Measurements from ENCODE around the gene CAPN11.
"Not testable (repeated sequence)": the region's sequence is repeated elsewhere in the genome, so short reads cannot be mapped to it uniquely, and the experiment has no call there.

The CAPN11 gene

GRCh38 chr6:44190715-44191114 is 32.1 kb downstream of the CAPN11 start:
- Histone ChIP-seq H3K9ac (ENCODE audit: low read depth in 1 of 2, low read length in 2 of 2) (no peak overlapping the region), H3K27me3 (ENCODE audit: control insufficient read depth in 1 of 2, insufficient read depth in 2 of 2, low read length in 2 of 2) (no peaks in the 10 kb centered on the region), H3K36me3 (ENCODE audit: control insufficient read depth in 1 of 2, insufficient read depth in 2 of 2, low read length in 2 of 2) (no peaks in the 10 kb centered on the region)

GRCh38 chr6:44192428-44193041 is 33.9 kb downstream of the CAPN11 start:
- Histone ChIP-seq H3K36me3 (ENCODE audit: control insufficient read depth in 1 of 2, insufficient read depth in 2 of 2, low read length in 2 of 2) (no peaks in the 10 kb centered on the region), H3K9ac (ENCODE audit: low read depth in 1 of 2, low read length in 2 of 2) (no peak overlapping the region), H3K4me1 (ENCODE audit: control insufficient read depth in 1 of 2, insufficient read depth in 2 of 2, low read length in 2 of 2) (no peaks in the 10 kb centered on the region), H3K27me3 (ENCODE audit: control insufficient read depth in 1 of 2, insufficient read depth in 2 of 2, low read length in 2 of 2) (no peaks in the 10 kb centered on the region), H3K27ac (ENCODE audit: low read depth, low read length) (no peak overlapping the region), H3K4me3 (ENCODE audit: low read depth in 1 of 2, low read length in 2 of 2) (peak overlapping the region; percentile 54 to 61), H3K9me3 (ENCODE audit: control insufficient read depth in 1 of 2, low read length in 2 of 2) (no peaks in the 10 kb centered on the region)

More at GRCh38 chr6:44190715-44191114, 32.1 kb downstream of the CAPN11 start:
- no peaks in the 10 kb centered on the region for H3K4me1 ChIP-seq (ENCODE audit: control insufficient read depth in 1 of 2, insufficient read depth in 2 of 2, low read length in 2 of 2)
- no peak overlapping the region for H3K4me3 ChIP-seq (ENCODE audit: low read depth in 1 of 2, low read length in 2 of 2)
- no peaks in the 10 kb centered on the region for H3K9me3 ChIP-seq (ENCODE audit: control insufficient read depth in 1 of 2, low read length in 2 of 2)
- H3K27ac ChIP-seq (ENCODE audit: low read depth, low read length) = no peak overlapping the region

GRCh38 chr6:44193307-44193910 is 34.8 kb downstream of the CAPN11 start:
- H3K27me3 ChIP-seq (ENCODE audit: control insufficient read depth in 1 of 2, insufficient read depth in 2 of 2, low read length in 2 of 2) = no peaks in the 10 kb centered on the region
- H3K36me3 ChIP-seq (ENCODE audit: control insufficient read depth in 1 of 2, insufficient read depth in 2 of 2, low read length in 2 of 2) = no peaks in the 10 kb centered on the region
- H3K9me3 ChIP-seq (ENCODE audit: control insufficient read depth in 1 of 2, low read length in 2 of 2) = no peaks in the 10 kb centered on the region
- H3K4me3 ChIP-seq (ENCODE audit: low read depth in 1 of 2, low read length in 2 of 2) = no peak overlapping the region
- H3K4me1 ChIP-seq (ENCODE audit: control insufficient read depth in 1 of 2, insufficient read depth in 2 of 2, low read length in 2 of 2) = no peaks in the 10 kb centered on the region
- H3K9ac ChIP-seq (ENCODE audit: low read depth in 1 of 2, low read length in 2 of 2) = no peak overlapping the region
- H3K27ac ChIP-seq (ENCODE audit: low read depth, low read length) = no peak overlapping the region

GRCh38 chr6:44194326-44194725 is 35.7 kb downstream of the CAPN11 start:
- Histone ChIP-seq H3K27ac (ENCODE audit: low read depth, low read length) (no peak overlapping the region), H3K4me3 (ENCODE audit: low read depth in 1 of 2, low read length in 2 of 2) (no peak overlapping the region), H3K9ac (ENCODE audit: low read depth in 1 of 2, low read length in 2 of 2) (no peak overlapping the region), H3K36me3 (ENCODE audit: control insufficient read depth in 1 of 2, insufficient read depth in 2 of 2, low read length in 2 of 2) (no peaks in the 10 kb centered on the region), H3K27me3 (ENCODE audit: control insufficient read depth in 1 of 2, insufficient read depth in 2 of 2, low read length in 2 of 2) (no peaks in the 10 kb centered on the region), H3K9me3 (ENCODE audit: control insufficient read depth in 1 of 2, low read length in 2 of 2) (no peaks in the 10 kb centered on the region), H3K4me1 (ENCODE audit: control insufficient read depth in 1 of 2, insufficient read depth in 2 of 2, low read length in 2 of 2) (no peaks in the 10 kb centered on the region)

GRCh38 chr6:44196351-44196750 is 37.7 kb downstream of the CAPN11 start:
- H3K9me3 ChIP-seq (ENCODE audit: control insufficient read depth in 1 of 2, low read length in 2 of 2); H3K9ac ChIP-seq (ENCODE audit: low read depth in 1 of 2, low read length in 2 of 2); H3K27ac ChIP-seq (ENCODE audit: low read depth, low read length); H3K4me1 ChIP-seq (ENCODE audit: control insufficient read depth in 1 of 2, insufficient read depth in 2 of 2, low read length in 2 of 2); H3K4me3 ChIP-seq (ENCODE audit: low read depth in 1 of 2, low read length in 2 of 2); H3K27me3 ChIP-seq (ENCODE audit: control insufficient read depth in 1 of 2, insufficient read depth in 2 of 2, low read length in 2 of 2); H3K36me3 ChIP-seq (ENCODE audit: control insufficient read depth in 1 of 2, insufficient read depth in 2 of 2, low read length in 2 of 2): not testable (repeated sequence)

GRCh38 chr6:44198684-44199083 is 40.1 kb downstream of the CAPN11 start:
- Histone ChIP-seq H3K4me1 (ENCODE audit: control insufficient read depth in 1 of 2, insufficient read depth in 2 of 2, low read length in 2 of 2) (peaks cover 4 to 16% of the 10 kb centered on the region in 2 donors), H3K9me3 (ENCODE audit: control insufficient read depth in 1 of 2, low read length in 2 of 2) (no peaks in the 10 kb centered on the region), H3K4me3 (ENCODE audit: low read depth in 1 of 2, low read length in 2 of 2) (no peak overlapping the region), H3K36me3 (ENCODE audit: control insufficient read depth in 1 of 2, insufficient read depth in 2 of 2, low read length in 2 of 2) (no peaks in the 10 kb centered on the region), H3K9ac (ENCODE audit: low read depth in 1 of 2, low read length in 2 of 2) (no peak overlapping the region), H3K27ac (ENCODE audit: low read depth, low read length) (no peak overlapping the region), H3K27me3 (ENCODE audit: control insufficient read depth in 1 of 2, insufficient read depth in 2 of 2, low read length in 2 of 2) (no peaks in the 10 kb centered on the region)

- H3K27me3 ChIP-seq (ENCODE audit: control insufficient read depth in 1 of 2, insufficient read depth in 2 of 2, low read length in 2 of 2) = no peaks in the 10 kb centered on the region
- H3K9ac ChIP-seq (ENCODE audit: low read depth in 1 of 2, low read length in 2 of 2) = no peak overlapping the region
- H3K36me3 ChIP-seq (ENCODE audit: control insufficient read depth in 1 of 2, insufficient read depth in 2 of 2, low read length in 2 of 2) = no peaks in the 10 kb centered on the region
- H3K4me3 ChIP-seq (ENCODE audit: low read depth in 1 of 2, low read length in 2 of 2) = no peak overlapping the region
- H3K9me3 ChIP-seq (ENCODE audit: control insufficient read depth in 1 of 2, low read length in 2 of 2) = no peaks in the 10 kb centered on the region
- no peak overlapping the region for H3K27ac ChIP-seq (ENCODE audit: low read depth, low read length)
- peaks cover 4 to 16% of the 10 kb centered on the region in 2 donors for H3K4me1 ChIP-seq (ENCODE audit: control insufficient read depth in 1 of 2, insufficient read depth in 2 of 2, low read length in 2 of 2)
These were observed 41.3 kb downstream of the CAPN11 start for GRCh38 chr6:44199883-44200282.

- peak overlapping the region in 1 of 2 donors; percentile 1 for H3K9ac ChIP-seq (ENCODE audit: low read depth in 1 of 2, low read length in 2 of 2)
- no peak overlapping the region for H3K27ac ChIP-seq (ENCODE audit: low read depth, low read length)
- no peaks in the 10 kb centered on the region for H3K9me3 ChIP-seq (ENCODE audit: control insufficient read depth in 1 of 2, low read length in 2 of 2)
- H3K36me3 ChIP-seq (ENCODE audit: control insufficient read depth in 1 of 2, insufficient read depth in 2 of 2, low read length in 2 of 2) = no peaks in the 10 kb centered on the region
- H3K27me3 ChIP-seq (ENCODE audit: control insufficient read depth in 1 of 2, insufficient read depth in 2 of 2, low read length in 2 of 2) = no peaks in the 10 kb centered on the region
- peaks cover 4 to 16% of the 10 kb centered on the region in 2 donors for H3K4me1 ChIP-seq (ENCODE audit: control insufficient read depth in 1 of 2, insufficient read depth in 2 of 2, low read length in 2 of 2)
- H3K4me3 ChIP-seq (ENCODE audit: low read depth in 1 of 2, low read length in 2 of 2) = no peak overlapping the region
These were observed 42.6 kb downstream of the CAPN11 start for GRCh38 chr6:44201200-44201599.

GRCh38 chr6:44201638-44202303 is 43.2 kb downstream of the CAPN11 start:
- Histone ChIP-seq H3K4me1 (ENCODE audit: control insufficient read depth in 1 of 2, insufficient read depth in 2 of 2, low read length in 2 of 2) (peaks cover 4 to 16% of the 10 kb centered on the region in 2 donors), H3K4me3 (ENCODE audit: low read depth in 1 of 2, low read length in 2 of 2) (no peak overlapping the region), H3K27me3 (ENCODE audit: control insufficient read depth in 1 of 2, insufficient read depth in 2 of 2, low read length in 2 of 2) (no peaks in the 10 kb centered on the region), H3K27ac (ENCODE audit: low read depth, low read length) (no peak overlapping the region), H3K9ac (ENCODE audit: low read depth in 1 of 2, low read length in 2 of 2) (no peak overlapping the region), H3K9me3 (ENCODE audit: control insufficient read depth in 1 of 2, low read length in 2 of 2) (no peaks in the 10 kb centered on the region), H3K36me3 (ENCODE audit: control insufficient read depth in 1 of 2, insufficient read depth in 2 of 2, low read length in 2 of 2) (no peaks in the 10 kb centered on the region)

- no peak overlapping the region for H3K9ac ChIP-seq (ENCODE audit: low read depth in 1 of 2, low read length in 2 of 2)
- peaks cover 4 to 16% of the 10 kb centered on the region in 2 donors for H3K4me1 ChIP-seq (ENCODE audit: control insufficient read depth in 1 of 2, insufficient read depth in 2 of 2, low read length in 2 of 2)
- H3K9me3 ChIP-seq (ENCODE audit: control insufficient read depth in 1 of 2, low read length in 2 of 2) = no peaks in the 10 kb centered on the region
- H3K36me3 ChIP-seq (ENCODE audit: control insufficient read depth in 1 of 2, insufficient read depth in 2 of 2, low read length in 2 of 2) = no peaks in the 10 kb centered on the region
- no peaks in the 10 kb centered on the region for H3K27me3 ChIP-seq (ENCODE audit: control insufficient read depth in 1 of 2, insufficient read depth in 2 of 2, low read length in 2 of 2)
- no peak overlapping the region for H3K27ac ChIP-seq (ENCODE audit: low read depth, low read length)
- H3K4me3 ChIP-seq (ENCODE audit: low read depth in 1 of 2, low read length in 2 of 2) = no peak overlapping the region
These were observed 43.8 kb downstream of the CAPN11 start for GRCh38 chr6:44202332-44202971.
